Fibroblast of villous mesenchyme (primary cell): ENCODE results near the gene TMEM41B. TPM values are rescaled to one million over a fixed set of nuclear protein-coding genes. Genes with fewer than 3 reads are reported as not detected.

ENCODE experiments used
- DNase-seq: peaks from one replicate; pipeline ENCODE4 v3.0.0-alpha.2; 2010; ENCODE audit warnings: low read depth
- H3K4me3 ChIP-seq: 2 replicates; pipeline ENCODE4 v1.5.1; 2011; ENCODE audit warnings: low read depth, mild to moderate bottlenecking, low read length
- CTCF ChIP-seq: IDR thresholded peaks from 2 replicates; pipeline ENCODE4 v1.5.1; 2012; ENCODE audit warnings: low read depth, mild to moderate bottlenecking, low read length; ENCODE audit not compliant: insufficient read depth
- total RNA-seq: library from RNA; depleted of rRNA; stranded (reverse); fragments of >200 nt; gene quantifications from 2 replicates; pipeline ENCODE4 v1.2.3, GENCODE V29; 2012

TMEM41B gene
- total RNA-seq, 1 donor = 48.8 TPM

- DNase-seq = no peak
Observed at GRCh38 chr11:9274499-9275258, 39.7 kb downstream of the TMEM41B start.

GRCh38 chr11:9273376-9274336 is 40.7 kb downstream of the TMEM41B start:
- TF ChIP-seq CTCF = no peak
- peak; percentile 40 for DNase-seq

More at GRCh38 chr11:9274499-9275258, 39.7 kb downstream of the TMEM41B start:
- H3K4me3 ChIP-seq = no peak overlapping the region
- no peak for TF ChIP-seq CTCF

GRCh38 chr11:9269492-9270013 is 44.8 kb downstream of the TMEM41B start:
- peak; percentile 30 for DNase-seq
- no peak for TF ChIP-seq CTCF
- no peak overlapping the region for H3K4me3 ChIP-seq

More at GRCh38 chr11:9273376-9274336, 40.7 kb downstream of the TMEM41B start:
- H3K4me3 ChIP-seq = no peak overlapping the region

GRCh38 chr11:9267680-9268079 is 46.7 kb downstream of the TMEM41B start:
- no peak overlapping the region for H3K4me3 ChIP-seq
- no peak for TF ChIP-seq CTCF
- DNase-seq = no peak

GRCh38 chr11:9266926-9267325 is 47.5 kb downstream of the TMEM41B start:
- no peak overlapping the region for H3K4me3 ChIP-seq
- no peak for TF ChIP-seq CTCF
- DNase-seq = no peak

- DNase-seq = no peak
- H3K4me3 ChIP-seq = no peak overlapping the region
- TF ChIP-seq CTCF = no peak
Observed at GRCh38 chr11:9266132-9266736, 48.2 kb downstream of the TMEM41B start.
